ENCODE results near the gene IGSF6.
"Not testable (repeated sequence)": the region's sequence is repeated elsewhere in the genome, so short reads cannot be mapped to it uniquely, and the experiment has no call there.

IGSF6 gene

DNA sequence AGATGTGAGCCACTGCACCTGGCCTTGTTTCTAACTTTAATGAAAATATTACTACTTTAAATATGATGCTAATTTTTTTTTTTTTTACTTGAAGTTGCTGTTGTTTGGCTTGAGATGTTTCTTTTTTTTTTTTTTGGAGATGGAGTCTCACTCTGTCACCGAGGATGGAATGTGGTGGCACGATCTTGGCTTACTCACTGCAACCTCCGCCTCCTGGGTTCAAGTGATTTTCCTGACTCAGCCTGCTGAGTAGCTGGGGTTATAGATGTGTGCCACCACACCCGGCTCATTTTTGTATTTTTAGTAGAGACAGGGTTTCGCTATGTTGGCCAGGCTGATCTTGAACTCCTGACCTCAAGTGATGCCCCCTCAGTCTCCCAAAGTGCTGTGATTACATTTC lies 23.6 kb downstream of the IGSF6 start:
- no peak for DNase-seq (ENCODE audit: low read depth)

DNA sequence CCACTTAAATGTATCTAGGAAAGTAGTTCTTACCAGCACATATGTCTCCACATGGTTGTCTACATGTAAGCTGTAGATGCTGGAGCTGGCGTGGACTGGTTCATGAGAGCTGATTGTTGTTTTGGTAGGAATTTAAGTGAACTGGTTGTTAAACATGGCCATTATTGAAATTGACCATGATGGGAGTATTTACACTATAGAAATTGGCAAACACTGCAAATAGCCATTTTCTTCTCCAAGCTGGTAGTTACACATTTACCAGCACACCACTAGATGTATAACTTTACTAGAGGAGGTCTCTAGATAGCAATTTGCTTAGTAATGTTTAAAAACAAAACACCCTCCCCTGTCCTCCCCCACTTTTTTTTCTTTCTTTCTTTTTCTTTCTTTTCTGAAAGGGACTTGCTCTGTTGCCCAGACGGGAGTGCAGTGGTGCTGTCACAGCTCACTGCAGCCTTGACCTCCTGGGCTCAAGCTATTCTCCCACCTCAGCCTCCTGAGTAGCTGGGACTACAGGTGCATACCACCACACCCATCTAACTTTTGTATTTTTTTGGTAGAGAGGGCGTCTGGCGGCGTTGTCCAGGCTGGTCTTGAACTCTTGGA lies 24.2 kb downstream of the IGSF6 start:
- DNase-seq (ENCODE audit: low read depth) = no peak

DNA sequence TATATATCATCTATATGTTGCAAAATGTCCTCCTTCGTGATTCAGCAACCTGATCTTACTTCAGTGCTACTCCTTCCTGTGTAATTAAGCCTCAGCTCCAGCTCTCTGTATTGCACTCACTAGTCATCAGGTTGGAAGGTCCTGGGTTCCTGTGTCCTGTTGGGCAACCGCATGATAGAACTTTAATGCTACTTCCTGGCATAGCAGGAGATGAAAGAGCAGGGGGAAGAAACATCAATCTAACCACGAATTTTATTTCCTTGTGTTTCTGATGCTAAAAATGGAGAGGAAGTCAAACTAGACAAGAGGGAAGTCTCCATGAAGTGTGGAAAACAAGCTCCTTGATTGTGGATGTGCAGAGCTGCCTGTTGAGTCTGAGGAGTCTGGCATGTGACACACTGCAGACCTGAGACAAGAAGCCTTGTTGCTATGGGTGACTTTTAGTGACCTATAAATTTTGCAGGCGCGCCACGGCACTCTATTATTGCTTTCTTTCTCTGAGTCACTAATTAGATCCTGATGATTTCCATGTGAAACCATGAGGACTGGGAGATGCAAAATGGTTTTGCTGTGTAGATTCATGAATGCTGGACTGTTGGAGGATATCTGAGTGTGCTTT lies 25.6 kb downstream of the IGSF6 start:
- no peak for DNase-seq (ENCODE audit: low read depth)

DNA sequence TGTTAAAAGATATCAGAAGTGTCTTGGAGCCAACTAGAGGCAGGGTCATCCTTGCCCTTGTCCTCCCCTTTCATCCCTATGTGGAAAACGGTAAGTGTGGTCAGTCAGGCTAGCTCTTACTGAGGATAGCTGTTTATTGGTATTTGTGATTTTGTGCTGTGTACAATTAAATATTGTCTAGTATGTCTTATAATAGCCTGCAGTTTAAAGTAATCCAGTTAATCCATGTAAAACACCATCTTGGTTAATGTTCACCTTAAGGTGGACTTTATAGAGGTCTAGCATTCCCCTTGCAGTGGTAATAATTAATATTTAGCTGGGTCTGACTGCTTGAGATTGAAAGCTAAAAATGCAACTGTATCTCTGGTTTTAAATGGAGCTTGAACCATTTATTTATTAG lies 27.4 kb downstream of the IGSF6 start:
- no peak for DNase-seq (ENCODE audit: low read depth)

DNA sequence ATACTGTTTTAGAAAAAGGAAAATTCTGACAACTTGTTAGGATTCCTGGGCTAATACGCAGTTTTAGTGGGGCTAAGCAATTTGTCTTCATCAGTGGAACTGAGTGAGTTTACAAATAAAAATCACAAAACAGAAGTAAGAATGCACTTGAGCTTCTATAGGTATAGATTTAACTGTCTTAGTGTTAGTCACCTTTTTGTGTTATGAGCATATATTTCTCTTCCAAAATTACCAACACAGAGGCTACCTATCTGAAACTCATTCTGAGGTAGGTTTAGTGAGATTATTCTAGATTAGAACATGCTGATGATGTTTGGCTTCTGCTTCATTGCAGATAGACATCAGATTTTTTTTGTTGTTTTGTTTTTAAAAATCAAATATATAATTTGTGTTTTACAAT lies 29.9 kb downstream of the IGSF6 start:
- DNase-seq (ENCODE audit: low read depth) = no peak

DNA sequence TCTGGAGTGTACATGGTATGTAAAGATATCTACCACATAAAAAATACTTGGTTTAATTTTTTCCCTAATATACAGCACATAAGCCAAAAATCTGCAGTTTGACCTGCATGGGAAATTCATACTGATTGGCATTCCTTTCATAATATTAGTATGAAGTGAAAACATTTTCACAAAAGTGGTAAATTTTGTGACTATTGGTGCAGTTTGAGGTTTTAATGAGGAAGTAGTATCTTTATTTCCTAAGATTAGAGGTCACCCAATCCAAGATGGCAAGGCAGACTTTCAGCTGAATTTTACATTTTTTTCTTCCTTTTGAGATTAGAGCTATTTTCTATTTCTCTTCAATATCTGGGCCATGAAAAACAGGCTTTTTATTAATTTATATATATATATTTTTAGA lies 31.8 kb downstream of the IGSF6 start:
- DNase-seq (ENCODE audit: low read depth) = no peak

DNA sequence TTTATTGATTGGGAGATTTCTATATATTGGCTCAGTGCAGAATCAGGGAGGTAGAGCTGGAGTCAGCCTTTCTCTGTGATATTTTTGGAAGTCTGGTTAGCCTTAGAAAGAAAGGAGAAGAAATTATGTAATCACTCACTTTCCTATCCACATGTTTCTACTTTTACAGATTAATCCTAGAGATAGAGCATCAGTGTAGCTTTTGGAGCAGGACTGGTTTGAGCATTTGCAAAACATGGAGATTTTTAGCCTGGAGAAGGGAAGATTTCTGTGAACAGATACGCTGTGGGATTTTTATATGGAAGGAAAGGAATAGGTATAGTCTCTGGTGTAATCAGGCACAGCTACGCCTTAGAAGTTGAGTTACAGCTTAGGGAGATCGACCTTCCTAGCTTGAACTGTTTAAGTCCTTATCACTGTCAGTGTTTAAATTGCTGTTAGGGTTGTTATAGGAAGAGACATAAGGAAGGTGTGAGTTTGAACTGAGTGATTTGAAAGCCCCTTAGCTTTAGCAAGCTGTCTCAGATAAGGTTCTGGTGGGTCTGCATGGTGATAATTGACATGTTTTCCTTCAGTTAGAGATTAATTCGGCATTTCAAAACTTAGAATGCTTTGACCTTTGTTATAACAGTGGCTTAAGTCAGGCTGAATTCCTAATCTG lies 32.5 kb downstream of the IGSF6 start:
- no peak for DNase-seq (ENCODE audit: low read depth)

DNA sequence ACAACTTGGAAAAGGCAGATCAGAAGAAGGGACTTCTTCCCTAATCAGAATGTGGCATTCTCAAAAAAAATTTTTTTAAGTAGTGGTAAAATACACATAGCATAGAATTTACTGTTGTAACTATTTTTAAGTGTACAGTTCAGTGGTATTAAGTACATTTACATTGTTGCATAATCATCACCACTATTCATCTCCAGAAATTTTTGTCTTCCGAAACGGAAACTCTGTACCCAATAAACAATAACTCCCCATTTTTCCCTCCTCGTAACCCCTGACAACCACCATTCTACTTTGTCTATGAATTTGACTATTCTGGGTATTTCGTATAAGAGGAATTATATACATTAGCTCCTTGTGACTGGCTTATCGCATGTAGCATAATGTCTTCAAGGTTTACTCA lies 34.1 kb downstream of the IGSF6 start:
- DNase-seq (ENCODE audit: low read depth) = no peak

DNA sequence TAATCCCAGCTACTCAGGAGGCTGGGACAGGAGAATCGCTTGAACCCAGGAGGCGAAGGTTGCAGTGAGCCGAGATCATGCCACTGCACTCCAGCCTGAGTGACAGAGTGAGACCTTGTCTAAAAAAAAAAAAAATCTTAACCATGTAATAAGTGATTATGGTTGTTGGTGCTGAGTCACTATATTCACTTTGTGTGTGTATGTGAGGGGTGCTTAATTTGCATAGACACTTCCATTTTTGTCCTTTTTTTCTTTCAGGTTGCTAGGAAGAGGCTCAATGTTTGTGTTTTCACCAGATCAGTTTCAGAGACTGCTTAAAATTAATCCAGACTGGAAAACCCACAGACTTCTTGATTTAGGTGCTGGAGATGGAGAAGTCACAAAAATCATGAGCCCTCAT lies 34.8 kb downstream of the IGSF6 start:
- DNase-seq (ENCODE audit: low read depth) = no peak

DNA sequence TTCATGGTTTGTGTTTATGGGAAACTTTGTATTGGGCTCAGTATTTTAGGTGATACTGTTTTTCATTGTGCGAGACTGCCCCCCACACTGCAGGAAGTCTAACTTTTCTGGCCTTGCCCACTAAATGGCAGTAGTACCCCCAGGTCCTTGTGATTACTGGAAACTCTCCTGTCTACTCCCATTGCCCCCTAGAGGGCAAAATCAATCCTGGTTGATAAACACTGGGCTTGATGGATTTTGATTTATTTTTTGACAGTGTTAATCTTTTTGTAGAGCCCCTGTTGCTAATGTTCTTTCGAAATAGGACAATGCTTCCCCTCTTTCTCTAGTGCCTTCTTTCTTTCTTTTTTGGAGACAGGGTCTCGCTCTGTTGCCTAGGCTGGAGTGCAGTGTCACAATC lies 37.5 kb downstream of the IGSF6 start:
- DNase-seq (ENCODE audit: low read depth) = no peak

DNA sequence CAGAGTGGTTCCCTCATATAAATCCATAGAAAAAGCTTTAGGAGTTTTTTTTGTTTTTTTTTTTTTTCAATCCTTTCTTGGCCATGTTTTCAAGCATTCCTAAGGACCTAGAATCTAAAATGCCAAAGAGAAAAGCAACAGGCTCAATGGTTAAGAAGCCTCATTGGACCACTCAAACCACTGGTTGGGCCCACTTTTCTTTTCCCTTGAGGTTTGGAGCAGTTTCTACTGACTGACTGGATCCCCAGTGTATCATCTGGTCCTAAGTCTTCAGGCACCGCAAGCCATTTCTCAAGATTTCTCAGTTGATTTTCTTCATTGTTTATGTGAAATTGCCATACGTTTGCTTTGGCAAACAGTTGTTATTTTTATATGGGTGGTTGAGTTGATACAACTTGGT lies 38.6 kb downstream of the IGSF6 start:
- DNase-seq (ENCODE audit: low read depth) = no peak

DNA sequence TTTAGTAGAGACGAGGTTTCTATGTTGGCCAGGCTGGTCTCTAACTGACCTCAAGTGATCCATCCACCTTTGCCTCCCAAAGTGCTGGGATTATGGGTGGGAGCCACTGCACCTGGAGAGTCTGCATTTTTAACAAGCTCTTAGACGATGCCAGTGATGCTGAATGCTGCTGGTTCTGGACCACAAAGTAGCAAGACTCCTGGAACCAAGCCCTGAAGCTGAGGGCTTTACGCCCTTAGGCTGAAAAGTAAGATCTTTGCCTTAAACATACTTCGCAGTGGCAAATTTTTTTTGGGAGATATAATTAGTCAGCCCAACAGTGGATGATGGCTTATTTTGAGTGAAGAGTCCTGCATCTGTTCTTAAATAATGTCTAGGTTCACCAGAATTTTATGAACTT lies 39.0 kb downstream of the IGSF6 start:
- no peak for DNase-seq (ENCODE audit: low read depth)

DNA sequence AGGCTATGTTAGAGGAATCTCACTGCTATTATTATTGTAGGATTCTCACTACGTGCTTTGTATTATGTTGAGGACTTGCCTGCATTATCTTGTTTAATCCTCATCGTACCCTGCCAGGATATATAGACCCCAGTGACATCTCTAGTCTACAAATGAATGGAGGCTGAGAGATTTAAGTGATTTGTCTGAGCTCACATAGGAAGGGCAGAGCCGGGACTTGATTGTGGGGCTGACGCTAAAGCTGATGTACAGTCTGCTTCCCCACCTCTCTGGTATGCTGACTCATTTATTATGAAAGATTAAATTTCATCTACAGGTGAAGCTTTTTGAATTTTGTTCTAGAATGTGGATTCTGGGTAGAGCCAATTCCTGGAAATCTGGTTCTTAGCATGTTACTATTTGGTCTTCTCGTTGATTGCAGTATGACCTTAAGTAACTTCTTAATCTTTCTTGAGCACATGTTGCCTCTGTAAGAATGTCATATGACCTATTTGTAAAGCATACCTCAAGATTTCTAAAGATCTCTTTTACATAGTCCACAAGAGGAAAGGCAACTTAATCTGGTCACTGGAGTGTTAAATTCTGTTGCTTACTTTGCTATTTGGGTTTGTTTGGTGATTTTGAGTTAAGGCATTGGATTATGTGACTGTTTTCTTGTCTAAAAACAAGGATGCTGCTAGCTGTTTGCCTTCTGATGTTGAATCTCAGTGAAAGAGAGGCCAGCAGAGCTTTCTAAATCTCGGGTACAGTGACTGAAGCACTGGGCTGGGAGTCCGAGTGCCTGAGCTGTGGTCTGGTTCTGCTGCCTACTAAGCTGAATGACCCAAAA lies 40.6 kb downstream of the IGSF6 start:
- DNase-seq (ENCODE audit: low read depth) = no peak

DNA sequence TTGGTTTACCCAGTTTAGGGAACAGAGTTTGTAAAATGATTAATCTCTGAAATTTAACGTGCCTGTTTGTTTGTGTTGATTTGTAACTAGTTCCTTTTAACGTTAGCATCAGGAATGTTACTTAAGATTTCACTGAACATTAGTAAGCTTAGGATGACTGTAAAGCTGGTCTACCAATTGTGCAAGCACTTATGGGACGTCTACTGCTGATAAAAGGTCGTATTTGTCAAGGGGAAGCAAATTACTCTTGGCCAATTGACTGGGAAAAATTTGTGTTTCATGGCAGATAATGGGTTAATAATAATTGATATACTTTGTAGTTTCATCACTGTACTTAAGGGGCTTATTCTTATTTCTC lies 41.2 kb downstream of the IGSF6 start:
- no peak for DNase-seq (ENCODE audit: low read depth)

DNA sequence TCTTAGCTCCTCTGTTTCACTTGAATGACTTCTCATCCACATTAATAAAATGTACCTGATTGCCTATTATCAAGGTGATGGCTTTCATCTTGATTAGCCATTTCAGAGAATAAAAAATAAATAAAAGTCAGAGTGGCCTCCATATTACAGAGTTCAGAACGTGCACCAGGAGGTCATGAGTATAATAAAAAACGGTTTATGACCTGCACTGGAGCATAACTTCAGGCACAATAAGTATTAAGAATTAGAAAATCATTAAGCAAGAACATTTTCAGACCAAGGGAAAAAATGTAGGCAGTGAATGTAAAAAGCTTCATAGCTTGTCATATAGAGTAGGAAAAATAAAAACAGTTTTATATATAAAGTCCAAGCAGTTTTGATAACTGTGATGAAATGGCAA lies 41.6 kb downstream of the IGSF6 start:
- DNase-seq (ENCODE audit: low read depth) = no peak

DNA sequence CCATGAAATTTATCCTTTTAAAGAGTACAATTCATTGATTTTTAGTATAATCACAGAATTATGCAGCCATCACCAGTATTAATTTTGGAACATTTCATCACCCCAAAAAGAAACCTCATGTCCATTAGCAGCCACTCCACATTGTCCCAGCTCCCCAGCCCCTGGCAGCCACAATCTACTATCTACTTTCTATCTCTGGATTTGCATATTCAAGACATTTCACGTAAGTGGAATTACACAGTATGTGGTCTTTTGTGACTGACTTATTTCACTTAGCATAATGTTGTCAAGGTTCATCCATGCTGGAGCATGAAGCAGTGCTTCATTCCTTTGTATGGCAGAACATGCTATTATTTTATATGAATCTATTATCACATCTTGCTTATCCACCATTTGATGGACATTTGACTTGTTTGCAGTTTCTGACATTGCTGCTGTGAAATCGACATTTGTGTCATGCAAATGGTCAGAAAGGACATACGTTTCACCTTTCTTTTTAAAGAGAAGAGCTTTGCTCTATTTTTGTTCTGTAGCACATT lies 42.3 kb downstream of the IGSF6 start:
- no peak for DNase-seq (ENCODE audit: low read depth)

DNA sequence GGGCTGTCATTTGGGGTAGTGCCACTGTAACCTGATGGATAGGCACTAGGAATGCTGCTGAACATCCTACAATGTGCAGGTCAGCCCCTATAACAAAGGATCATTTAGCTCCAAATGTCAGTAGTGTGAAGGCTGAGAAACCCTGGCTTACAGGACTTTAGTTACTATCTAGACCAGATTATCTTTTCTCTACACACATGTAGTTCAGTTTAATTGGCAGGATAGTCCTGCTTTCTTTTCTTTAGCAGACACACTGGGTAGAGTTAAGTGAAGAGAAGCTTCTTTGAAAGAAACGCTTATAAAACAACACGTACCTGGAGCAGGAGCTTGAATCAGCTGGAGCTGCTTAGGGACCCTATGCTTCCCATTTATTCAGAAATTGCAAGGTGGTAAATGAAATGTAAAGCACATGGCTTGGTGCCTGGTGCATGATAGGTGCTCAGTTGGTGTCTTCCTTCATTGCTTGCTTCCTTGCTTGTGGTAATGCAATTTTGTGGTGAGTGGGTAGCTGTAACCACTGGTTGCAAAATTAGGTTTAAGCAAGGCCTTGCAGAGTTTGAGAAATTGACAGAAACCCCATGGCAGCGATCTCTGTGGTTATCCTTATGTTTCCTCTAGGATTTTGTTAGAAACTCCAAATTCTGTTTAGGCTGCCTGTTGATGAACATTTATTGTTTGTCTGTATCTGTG lies 43.6 kb downstream of the IGSF6 start:
- DNase-seq (ENCODE audit: low read depth) = no peak

DNA sequence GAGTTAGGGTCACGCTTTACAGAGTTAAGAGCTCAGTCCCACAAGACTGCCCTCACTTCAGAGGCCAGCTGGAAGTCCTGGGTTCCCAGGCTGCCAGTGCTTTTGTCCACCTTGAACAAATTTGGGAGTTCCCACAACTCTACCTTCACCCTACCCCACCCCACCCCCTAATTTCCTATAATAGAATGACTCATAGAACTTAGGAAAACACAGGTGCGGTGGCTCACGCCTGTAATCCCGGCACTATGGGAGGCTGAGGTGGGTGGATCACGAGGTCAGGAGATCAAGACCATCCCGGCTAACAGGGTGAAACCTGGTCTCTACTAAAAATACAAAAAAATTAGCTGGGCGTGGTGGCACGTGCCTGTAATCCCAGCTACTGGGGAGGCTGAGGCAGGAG lies 46.6 kb downstream of the IGSF6 start:
- not testable (repeated sequence) for DNase-seq (ENCODE audit: low read depth)

DNA sequence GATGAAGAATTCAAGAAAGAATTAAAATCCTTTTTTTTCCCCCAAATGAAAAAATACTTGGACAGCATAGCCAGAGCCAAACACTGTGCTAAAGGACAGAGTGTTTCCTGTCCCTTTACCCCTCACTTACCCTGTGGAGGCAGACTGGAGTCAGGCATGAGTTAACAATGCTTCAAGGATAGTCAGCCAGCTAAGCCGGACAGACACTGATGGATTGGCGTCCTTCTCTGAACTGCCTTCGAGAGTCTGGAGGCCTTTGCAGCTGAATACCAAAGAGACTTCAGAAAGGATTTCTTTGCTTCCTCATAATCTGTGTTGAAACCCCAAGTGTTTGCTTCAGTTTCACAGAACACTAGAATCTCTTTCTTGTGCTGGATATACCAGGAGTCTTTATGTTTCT lies 48.5 kb downstream of the IGSF6 start:
- DNase-seq (ENCODE audit: low read depth) = no peak

DNA sequence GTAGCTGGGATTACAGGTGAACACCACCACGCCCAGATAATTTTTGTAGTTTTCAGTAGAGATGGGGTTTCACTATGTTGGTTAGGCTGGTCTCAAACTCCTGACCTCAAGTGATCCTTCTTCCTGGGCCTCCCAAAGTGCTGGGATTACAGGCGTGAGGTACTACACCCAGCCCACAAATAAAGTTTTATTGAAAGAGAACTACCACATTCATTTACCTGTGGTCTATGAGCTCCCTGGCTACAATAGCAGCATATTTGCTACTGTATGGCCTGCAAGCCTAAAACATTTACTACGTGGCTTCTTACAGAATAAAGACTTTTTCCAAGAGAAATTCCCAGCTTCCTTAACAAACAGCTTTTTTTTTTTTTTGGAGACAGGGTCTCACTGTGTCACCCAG lies 49.6 kb downstream of the IGSF6 start:
- DNase-seq (ENCODE audit: low read depth) = no peak

DNA sequence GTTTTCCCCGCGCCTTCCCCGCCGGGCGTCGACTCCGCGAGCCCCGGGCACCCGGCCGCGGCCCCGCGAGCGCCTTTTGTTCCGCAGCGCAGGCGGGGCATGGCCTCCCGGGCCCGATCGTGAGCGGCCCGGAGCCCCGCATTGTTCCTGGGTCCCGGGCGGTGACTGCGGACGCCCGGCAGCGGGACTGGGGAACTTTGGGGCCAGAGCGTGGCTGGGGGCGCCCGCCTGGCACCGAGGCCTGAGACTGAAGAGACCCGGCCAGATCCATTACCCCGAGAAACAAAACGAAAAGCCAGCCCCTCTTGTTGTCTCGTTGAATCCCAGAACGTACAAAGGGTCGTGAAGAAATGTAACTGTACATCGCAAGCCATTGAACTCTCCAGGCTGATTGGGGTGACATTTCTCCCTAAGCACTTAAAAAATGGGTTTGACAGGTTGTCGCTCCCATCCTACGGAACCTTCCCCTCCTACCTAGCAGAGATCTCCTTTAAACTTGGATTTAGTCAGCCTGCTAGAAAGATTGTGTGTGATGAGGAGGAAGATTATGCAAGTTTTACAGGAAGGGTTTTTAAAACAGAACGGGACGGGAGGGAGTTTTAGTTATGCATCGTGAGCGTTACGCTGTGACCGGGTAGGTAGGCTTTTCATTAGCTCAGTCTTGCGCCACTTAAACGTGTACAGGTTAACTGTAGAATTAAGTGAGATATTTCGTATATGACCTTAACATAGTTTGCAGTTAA lies 52.2 kb downstream of the IGSF6 start:
- DNase-seq (ENCODE audit: low read depth) = no peak

Data from stimulated activated CD4-positive, alpha-beta T cell treated with anti-CD3 and anti-CD28 coated beads, Interleukin-2, amount 100 ng/mL, for 4 hours (primary cell).